GM19324 (cell line): ENCODE data around the gene CPXM2.

ENCODE experiments used
- ATAC-seq: cut with Tn5 transposase; IDR thresholded peaks from one replicate; pipeline ENCODE4 v1.9.1; 2021; ENCODE audit warnings: mild to moderate bottlenecking, moderate library complexity; ENCODE audit not compliant: unreplicated experiment, low FRiP score

The CPXM2 gene

DNA sequence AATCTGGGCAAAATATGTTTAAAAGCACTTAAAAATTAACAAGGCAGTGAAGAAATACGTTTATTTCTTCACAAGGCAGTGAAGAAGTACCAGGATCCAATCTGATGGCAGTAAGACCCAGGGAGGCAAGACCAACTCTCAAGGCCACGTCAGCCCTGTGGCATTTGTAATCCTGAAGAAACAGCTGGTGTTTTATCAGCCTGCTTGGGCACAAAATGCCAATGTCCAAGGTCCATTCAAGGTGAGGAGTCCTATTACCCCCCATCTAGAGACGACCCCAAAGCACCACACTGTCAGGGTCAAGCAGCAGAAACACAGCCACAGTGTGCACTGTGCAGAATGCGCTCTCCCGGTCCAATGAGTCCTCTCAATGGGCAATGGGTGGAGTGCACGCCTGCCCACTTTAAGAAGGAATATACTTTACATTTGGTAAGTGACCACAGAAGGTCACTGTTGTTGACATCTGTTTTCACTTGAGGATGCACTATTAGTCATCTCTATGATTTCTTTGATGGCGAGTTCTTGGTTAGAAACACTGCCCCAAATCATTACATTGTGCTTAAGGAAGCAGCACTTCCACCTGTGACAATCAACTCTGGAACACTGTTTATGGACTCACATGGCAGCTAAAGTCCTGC lies 12.8 kb downstream of the CPXM2 start:
- no peak for ATAC-seq

DNA sequence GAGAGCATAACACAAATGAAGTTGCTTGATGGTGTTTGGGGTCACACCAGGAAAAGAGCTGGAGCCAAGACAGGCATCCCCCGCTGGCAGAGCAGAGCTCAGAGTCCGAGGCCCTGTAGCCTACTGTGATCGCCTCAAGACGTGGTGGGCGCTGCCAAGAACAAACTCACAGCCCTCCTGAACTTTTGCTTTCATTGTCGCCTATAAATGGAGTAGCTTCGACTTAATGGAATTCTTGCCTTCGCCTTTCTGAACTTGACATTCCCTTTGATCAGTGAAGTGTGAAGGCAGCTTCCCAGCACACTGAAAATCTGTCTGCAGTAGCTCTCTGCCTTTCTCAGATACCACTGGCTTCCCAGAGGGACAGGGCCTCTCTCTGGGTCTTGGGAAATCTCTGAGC lies 21.3 kb downstream of the CPXM2 start:
- no peak for ATAC-seq

DNA sequence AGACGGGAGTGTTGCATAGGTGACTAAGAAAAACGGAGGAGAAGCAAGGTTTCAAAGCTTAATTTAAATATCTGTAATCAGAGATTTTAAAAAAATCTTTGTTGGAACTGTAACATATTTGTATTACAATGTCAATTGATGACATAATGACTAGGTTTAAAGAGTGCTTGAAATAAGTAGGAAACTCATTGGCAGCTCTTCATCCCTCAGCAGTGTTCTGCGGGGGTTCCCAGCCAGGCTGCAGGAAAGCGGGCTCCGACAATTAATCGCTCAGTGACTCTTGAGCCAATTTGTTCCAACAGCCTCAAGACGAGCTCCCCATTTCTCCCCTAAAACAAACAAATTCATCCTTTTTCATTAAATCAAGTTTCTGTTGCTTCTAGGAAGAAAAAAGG lies 22.6 kb downstream of the CPXM2 start:
- ATAC-seq, result no peak

DNA sequence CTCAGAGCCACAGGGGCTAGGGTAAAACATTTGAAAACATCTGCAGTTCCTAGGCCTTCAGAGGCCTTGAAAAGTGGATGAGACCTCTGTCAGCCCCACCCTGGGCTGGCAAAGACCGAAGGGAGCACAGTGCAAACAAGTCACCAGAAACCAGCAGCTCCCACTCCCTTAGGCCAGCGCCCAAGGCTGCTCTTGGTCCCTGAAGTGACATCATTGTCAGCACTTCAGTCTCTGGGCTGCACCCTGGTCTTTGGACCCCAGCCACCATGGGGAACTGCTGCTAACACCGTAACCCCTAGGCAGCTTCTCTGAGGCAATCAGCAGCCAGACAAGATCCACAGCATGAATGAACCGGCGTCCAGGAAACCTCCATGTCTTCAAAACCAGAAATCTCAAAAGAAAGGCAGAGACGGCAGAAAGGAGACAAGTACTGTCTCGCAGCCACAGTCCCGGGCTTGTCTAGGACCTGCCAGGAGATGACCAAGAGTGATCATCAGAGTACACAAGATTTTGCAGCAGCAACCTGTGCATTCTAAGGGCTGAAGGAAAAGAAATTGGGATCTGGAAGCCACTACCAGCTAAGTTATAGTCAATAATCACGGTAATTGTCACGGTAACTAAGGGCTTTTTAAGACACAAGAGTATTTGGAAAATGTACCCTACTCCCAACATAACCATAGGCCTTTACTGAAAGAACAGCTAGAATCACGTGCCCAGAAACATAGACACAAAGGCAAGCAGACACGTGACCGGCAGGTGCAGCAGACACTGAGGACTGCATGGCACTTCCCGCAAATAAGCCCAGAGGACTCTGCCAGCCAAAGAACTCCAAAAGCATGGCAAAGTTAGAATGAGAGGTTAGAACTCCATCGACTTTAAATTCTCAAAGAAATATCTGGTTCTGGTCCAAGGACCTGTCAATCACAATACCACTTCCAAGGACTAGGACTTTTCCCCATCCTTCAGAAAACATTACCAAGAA lies 23.3 kb downstream of the CPXM2 start:
- no peak for ATAC-seq

DNA sequence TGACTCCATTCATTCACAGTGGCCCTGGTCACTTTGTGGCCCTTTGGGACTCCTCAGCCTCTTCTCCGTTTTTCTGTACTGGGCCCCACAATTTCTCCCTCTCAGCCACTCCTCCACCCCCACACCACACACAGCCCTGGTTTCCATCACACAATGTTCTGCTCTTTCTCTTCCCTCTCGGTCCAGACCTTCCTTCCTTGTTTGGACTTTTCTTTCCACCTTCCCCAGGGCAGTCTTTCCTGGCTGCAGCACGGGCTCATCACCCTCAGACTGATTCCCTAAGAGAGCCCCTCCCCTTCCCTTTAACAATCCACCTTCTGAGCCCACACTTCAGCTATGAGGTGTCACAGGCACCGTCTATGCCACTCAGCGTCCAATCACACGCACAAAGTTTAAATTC lies 25.7 kb downstream of the CPXM2 start:
- ATAC-seq, result no peak

DNA sequence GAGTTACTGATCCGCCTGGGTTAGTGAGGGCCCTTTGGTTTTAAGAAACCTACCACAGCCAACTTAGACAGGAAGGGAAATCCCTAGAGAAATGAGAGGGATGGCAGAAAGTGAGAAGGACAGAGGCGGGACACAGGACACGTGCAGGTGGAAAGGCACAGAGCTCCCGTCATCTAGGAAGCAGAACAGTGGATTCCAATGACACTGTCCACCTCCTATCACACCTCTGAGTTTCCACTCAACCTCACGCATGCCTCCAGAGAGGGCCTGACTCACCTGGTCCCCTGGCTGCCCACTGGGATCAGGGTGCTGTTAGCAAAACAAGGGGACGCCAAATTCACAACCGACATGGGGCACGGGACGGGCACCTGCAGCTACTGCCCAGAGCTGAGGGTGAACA lies 26.3 kb downstream of the CPXM2 start:
- ATAC-seq, result no peak

DNA sequence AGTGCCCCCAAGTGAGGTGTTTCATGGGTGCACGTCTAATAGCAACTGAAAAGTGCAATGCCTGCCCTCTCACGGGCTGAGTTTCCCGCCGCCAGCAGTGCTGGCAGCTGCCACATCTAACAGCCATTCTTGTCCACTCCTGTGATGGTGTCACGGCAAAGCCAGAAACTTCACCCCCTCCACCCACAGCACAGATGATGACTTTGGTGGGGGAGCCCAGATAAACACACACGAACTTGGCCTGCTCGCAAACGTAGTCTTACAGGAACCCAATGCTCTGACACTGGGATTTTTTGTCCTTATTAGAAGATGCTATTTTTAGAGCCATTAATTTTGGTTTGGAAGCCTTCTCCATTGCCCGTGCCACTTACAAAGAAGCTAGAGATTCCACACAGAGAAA lies 26.7 kb downstream of the CPXM2 start:
- ATAC-seq, result no peak

DNA sequence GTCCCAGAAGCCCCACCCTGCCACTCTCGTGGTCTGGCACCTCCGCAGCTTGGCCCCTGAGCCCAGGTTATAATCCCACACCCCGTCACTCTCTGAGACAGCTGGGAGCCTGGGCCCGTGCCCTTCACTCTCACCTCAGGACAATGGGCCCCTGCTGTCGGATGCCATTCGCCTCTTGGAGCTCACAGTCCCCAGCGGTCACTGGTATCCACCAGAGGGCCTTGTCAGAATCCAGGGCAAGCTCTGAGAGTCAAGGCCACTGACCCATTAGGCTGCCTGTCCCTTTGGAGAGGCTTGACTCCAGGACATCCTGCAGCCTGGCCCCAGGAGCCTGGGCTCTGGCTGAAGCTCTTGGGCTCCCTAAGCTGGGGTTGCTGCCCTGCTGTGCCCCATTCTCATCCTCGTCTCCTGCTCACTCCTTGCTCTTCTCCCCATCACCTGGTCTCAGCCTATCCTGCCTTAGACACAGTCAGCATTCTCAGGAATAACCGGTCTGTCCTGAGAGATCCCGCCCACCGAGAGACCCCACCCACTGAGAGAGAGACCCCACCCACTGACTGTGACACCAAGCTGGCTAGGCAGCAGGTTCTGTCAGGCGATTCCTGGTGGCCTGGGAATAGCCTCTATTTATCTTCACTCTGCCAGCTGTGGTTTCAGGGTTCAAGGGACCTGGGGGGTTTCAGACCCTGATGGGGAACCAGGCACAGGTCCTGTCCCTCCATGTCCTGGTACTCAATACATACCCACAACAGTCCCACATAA lies 27.7 kb downstream of the CPXM2 start:
- ATAC-seq, result no peak

DNA sequence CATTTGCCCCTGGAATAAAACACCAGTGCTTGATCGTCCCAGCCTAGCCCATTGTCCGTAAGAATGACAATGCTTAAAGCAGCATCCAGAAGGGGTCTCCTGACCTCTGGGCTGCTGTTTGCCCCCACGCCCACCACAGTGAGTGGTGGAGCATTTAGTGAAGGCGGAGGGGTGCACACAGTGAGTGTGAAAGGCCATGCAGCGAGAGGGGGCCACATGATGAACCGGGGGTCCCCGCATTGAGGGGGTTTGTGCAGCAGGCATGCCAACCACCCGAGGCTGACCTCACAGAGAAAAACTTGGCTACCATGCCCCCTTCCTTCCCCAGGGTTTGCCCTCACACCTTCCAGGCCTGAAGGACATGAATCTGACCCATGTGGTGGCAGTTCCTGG lies 28.4 kb downstream of the CPXM2 start:
- ATAC-seq, result no peak

DNA sequence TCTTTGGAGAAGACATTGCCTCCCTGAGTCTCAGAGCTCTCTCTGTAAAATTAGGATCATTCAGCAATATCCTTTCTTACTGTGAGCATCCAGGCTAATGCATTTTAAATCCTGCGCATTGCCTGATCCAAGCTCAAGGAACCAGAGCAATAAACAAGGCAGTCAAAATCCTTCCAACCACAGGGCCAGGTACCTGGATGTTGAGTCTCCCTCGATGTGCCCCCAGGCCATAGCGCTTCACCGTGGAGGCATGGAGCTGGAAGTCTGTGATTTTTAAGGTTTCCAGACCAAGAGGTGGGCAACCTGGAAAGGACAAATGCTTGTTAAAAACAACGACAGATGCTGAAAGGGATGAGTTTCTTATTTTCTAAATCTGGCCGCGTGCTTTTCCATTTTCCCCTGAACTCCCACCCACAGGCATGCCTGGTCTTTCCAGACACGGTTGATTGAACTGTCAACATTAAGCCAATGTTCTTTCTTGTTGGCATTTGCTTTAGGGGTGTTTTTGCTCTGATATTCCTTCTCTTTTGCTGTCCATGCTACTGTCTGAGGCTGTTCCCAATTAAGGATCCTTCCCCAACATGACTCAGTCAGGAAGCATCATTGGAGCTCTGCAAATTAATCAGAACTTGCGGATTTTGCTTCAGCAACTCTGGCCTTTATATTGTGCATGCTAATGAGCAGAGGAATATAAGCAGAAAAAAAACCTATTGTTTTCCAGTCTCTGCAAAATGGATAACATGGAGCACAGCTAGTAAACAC lies 29.0 kb downstream of the CPXM2 start:
- no peak for ATAC-seq

DNA sequence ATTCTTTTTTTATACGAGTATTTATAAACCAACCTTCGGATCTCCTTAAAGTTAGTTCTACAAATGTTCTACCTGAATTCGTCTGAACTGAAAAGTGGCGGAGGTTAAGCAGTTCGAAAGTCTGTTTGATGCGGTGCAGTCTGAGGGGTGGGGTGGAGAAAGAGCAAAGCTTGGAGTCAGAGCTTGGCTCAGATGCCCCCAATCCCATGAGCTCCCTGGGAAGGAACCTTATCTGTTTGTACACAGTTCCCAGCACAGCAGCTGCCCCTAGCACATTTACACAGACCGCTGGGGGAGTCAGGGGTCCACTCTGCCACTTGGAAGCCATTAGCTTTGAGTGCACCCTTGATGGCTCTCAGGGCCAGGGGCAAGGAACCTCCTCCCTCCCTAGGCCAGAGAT lies 30.8 kb downstream of the CPXM2 start:
- no peak for ATAC-seq

DNA sequence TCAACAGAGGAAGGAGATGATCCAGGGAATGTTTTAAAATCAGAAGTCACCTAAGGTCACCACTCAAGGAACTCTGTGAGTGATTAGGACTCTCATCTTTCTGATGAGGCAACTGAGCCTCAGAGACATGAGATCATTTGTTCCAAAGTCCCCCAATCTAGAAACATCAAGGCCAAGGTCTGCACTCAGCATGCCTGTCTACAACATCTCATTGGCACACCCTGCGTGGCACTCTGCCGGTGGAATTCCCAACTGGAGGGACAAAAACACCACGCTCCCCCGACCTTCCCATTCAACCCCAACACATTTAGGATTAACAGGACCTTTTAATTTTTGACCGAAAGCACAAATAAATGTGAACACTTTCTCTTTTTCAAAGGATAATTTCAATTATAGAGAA lies 31.4 kb downstream of the CPXM2 start:
- no peak for ATAC-seq

DNA sequence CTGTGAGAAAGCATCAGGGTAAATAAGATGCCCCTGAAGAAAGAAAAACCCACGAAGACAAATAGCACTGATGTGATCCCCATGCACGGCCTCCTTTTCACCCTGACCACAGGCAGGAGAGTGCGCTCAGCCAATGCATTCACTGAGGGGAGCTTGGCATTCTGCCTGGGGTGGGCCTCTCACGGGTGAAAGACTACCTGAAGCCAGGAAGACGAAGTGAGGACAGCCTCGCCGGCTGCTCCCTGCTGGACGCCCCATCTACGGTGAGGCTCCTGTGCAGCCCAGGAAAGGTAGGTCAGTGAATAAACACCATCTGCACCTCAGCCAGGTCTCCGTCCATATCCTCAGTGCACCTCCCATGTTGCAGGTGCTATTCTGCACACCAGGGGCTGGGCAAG lies 32.0 kb downstream of the CPXM2 start:
- no peak for ATAC-seq

DNA sequence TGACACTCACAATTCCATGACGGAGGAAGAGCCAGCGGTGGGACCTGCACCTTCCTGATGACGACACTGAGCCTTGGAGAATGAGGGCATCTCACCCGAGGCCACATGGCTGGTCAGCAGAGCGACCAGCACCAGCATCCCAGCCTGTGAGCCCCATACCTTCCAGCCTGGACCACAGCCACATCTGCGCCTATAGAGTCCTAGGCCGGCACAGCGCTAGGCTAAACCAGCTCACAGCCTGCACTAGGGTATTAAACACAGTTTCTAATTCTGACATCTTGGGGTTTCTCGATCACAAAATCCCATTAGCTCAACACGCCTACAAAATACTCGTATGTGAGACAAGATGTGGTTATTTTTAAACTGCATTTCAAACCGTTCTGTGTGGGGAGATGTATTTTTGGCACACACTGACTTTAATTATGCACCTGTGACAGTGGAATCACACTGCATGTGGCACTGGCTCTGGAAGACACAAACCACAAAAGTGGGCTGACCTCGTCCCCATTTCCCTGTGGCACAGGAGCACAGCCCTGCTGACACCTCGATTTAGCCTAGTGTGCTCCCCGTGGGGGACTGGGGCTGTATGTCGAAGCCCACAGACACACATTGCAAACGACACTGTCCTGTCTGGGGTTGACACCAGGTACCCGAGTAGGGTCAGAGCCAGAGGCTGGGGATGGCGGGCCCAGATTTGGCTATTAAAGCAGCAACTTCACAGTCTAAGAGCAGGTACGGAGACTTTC lies 32.5 kb downstream of the CPXM2 start:
- no peak for ATAC-seq

DNA sequence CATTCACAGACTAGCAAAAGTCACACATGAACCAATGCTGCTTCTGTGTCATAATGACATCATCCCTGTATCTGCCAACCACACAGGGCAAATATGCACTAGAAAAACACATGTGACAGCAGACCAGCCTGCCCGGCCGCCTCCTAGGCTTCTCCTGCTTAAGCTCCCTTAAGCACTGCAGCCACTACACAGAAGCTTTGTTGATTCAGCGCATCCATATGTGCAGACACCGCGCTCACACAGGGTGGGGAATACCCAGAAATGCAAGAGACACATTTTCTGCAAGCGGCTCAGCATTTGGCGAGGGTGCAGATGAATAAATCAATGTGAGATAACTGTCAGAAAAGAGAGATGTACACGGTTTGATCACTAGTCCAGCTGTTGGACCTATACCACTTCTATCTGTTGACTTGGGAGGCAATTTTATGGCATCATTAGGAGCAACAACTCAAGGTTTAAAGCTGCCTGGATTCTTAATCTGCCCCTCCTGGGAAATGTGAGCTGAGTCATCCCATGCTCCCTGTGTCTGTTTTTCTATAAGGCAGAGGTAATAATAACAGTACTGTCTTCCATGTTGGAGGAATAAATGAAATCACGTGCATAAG lies 33.4 kb downstream of the CPXM2 start:
- ATAC-seq, result no peak

DNA sequence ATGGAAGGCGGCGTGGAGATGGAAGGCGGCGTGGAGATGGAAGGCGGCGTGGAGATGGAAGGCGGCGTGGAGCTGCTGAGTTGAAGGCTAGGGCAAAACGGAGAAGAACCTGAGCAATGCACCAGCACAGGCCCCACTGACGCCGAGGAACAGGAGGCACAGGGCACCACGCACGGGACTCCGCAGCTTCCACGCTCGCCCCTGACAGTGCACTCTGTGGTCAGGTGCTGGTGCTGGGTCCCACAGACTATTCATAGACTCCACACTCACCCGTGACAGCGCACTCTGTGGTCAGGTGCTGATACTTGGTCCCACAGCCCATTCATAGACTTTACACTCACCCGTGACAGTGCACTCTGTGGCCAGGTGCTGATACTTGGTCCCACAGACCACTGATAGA lies 34.0 kb downstream of the CPXM2 start:
- ATAC-seq, result no peak

DNA sequence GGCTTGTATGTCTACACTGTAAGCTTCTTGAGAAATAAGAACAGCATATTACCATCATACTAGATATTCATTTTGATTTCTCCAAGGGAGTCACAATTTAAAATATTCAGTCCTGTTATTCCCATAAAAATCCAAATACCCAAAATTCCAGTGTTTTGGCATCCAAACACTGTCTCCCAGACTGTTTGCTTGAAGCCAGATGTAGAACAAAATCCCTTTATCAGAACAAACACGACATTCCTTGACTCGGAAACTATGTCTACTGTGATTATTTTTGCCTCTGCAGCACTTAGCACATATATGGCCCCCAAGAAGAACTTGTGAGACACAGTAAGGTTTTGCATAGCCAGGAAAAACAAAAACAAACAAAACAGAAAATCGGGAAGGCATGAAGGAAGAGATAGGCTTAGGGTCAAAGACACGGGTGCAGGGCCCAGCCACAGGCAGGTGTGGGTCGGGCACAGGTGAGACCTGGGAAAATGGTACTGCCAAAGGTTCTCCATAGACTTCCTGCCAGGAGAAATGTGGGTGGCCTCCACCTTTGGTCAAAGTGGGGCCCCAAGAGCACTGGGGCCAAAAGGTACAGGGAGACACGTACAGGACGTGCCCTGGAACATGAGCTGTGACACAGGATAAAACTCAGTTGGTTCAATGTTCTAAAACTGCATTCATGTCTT lies 36.5 kb downstream of the CPXM2 start:
- no peak for ATAC-seq

DNA sequence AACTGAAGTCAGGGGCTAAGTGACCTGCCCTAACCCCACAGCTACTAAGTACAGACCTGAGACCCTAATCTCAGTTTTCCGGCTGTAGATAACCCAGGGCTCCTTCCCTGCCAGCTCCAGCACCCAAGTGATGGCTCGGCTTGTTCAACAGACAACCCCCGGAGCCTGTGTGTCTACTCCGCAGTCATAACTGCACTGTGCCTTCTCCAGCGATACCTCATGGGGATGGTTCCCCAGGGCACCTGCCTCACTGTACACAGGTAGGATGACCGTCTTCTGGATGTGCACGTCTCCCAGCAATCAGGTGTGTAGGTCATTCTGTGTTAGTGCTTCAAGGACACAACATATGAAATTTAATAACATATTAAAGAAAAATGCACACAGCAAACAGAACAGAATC lies 37.1 kb downstream of the CPXM2 start:
- ATAC-seq, result no peak

DNA sequence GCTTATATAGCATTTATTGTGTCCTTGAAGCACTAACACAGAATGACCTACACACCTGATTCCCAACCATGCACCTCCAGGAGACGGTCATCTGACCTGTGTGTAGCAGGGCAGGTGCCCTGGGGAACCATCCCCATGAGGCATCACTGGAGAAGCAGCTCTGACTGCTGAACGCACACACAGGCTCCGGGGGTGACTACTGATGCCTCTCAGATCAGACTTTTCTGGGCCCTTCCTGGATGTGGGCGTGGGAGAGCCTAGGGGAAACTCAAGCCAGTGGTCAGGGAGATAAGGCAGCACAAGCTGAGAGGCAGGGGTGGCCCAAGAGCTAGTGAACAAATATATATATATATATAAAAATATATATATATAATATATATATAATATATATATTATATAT lies 37.6 kb downstream of the CPXM2 start:
- no peak for ATAC-seq
